HCT116 (cell line): ENCODE data around the gene TBXA2R. TPM values are rescaled to one million over a fixed set of nuclear protein-coding genes. Genes with fewer than 3 reads are reported as not detected.

Experiments used
- ATAC-seq: fragments of 200-7000 bp; cut with Tn5 transposase; 2 replicates; pipeline ENCODE4 v1.9.1; 2020; ENCODE audit warnings: mild to moderate bottlenecking, moderate library complexity
- BruUV-seq: library from RNA; stranded (reverse); fragments of 400-500 nt; replicated peaks from 2 replicates; lab custom pipeline; 2021; lab: Mats Ljungman, UMichigan
- CTCF ChIA-PET: fragments of 300-600 bp; sonication (Branson Sonifier 250); formaldehyde crosslinking; loops from one replicate; lab custom pipeline; 2021; ENCODE audit warnings: antibody characterized with exemption; lab: Charles Lee
- POLR2A ChIA-PET: fragments of 300-600, 350-600 bp; sonication (Branson Sonifier 250); formaldehyde crosslinking; loops from one replicate; lab custom pipeline; 2021; ENCODE audit warnings: antibody characterized with exemption; lab: Charles Lee
- RAD21 ChIA-PET, 2 experiments: fragments of 300-600 bp; sonication (Branson Sonifier 250); formaldehyde crosslinking; loops; one replicate each; lab custom pipeline; 2023; ENCODE audit warnings: low total read pairs in 2 of 2; ENCODE audit not compliant: uncharacterized antibody in 2 of 2, unreplicated experiment in 2 of 2, low non-redundant PET in 1 of 2; lab: Charles Lee
- DNase-seq: peaks from one replicate; pipeline ENCODE4 v3.0.0-alpha.2; 2010; ENCODE audit warnings: low read depth, low spot score
- H2AFZ ChIP-seq: fragments of 200-600 bp; shearing (Covaris generic), sonication (generic); 2 replicates; pipeline ENCODE4 v1.6.1; 2017; ENCODE audit warnings: low read depth, mixed run types, mixed read lengths, antibody characterized with exemption, low read length; ENCODE audit not compliant: poor library complexity, severe bottlenecking
- H3K27ac ChIP-seq: 2 replicates; pipeline ENCODE4 v1.5.1; 2012; ENCODE audit warnings: low read depth, low read length
- H3K27me3 ChIP-seq: fragments of 200-600 bp; sonication (generic); 2 replicates; pipeline ENCODE4 v1.6.1; 2016; ENCODE audit warnings: mixed run types, low read length, mixed read lengths; ENCODE audit not compliant: insufficient read depth
- H3K36me3 ChIP-seq, 2 experiments: fragments of 200-500 bp in 1 of 2; fragments of 200-600 bp in 1 of 2; sonication (Bioruptor generic) in 1 of 2; sonication (generic) in 1 of 2; 2 replicates each; pipeline versions ENCODE4 v1.5.1 to v1.6.1; 2014 to 2016; ENCODE audit warnings: low read length in 2 of 2, inconsistent platforms in 1 of 2, mixed read lengths in 1 of 2, mixed run types in 1 of 2; ENCODE audit not compliant: insufficient read depth in 2 of 2, control insufficient read depth in 1 of 2
- H3K4me1 ChIP-seq, 2 experiments: fragments of 200-600 bp in 1 of 2; sonication (generic) in 1 of 2; 2 replicates each; pipeline versions ENCODE4 v1.5.1 to v1.6.1; 2012 to 2017; ENCODE audit warnings: low read length in 2 of 2, inconsistent platforms in 1 of 2, mild to moderate bottlenecking in 1 of 2, mixed read lengths in 1 of 2, mixed run types in 1 of 2, moderate library complexity in 1 of 2; ENCODE audit not compliant: insufficient read depth in 2 of 2, control insufficient read depth in 1 of 2
- H3K4me2 ChIP-seq: fragments of 200-600 bp; sonication (generic); 2 replicates; pipeline ENCODE4 v1.6.1; 2017; ENCODE audit warnings: mixed run types, low read length, mixed read lengths
- H3K4me3 ChIP-seq, 2 experiments: fragments of 200-600 bp in 1 of 2; sonication (generic) in 1 of 2; replicated peaks in 1 of 2; 2 replicates each; pipeline ENCODE4 v1.5.1; 2011 to 2016; ENCODE audit warnings: low read length in 2 of 2, control low read depth in 1 of 2, low read depth in 1 of 2, mild to moderate bottlenecking in 1 of 2, mixed read lengths in 1 of 2, mixed run types in 1 of 2
- H3K79me2 ChIP-seq: fragments of 200-600 bp; sonication (generic); 2 replicates; pipeline ENCODE4 v1.6.1; 2017; ENCODE audit warnings: mild to moderate bottlenecking, mixed run types, low read length, moderate library complexity, mixed read lengths; ENCODE audit not compliant: insufficient read depth
- H3K9ac ChIP-seq: fragments of 200-600 bp; sonication (generic); 2 replicates; pipeline ENCODE4 v1.6.1; 2016; ENCODE audit warnings: low read length, mixed read lengths
- H3K9me2 ChIP-seq: fragments of 200-600 bp; sonication (generic), shearing (Covaris generic); 2 replicates; pipeline ENCODE4 v1.6.1; 2017; ENCODE audit warnings: mixed run types, mild to moderate bottlenecking, moderate library complexity; ENCODE audit not compliant: insufficient read depth
- H3K9me3 ChIP-seq, 2 experiments: fragments of 200-500 bp in 1 of 2; fragments of 200-600 bp in 1 of 2; sonication (Bioruptor generic) in 1 of 2; sonication (generic) in 1 of 2; 2 replicates each; pipeline ENCODE4 v1.6.1; 2014 to 2017; ENCODE audit warnings: low read length in 2 of 2, mixed read lengths in 2 of 2, inconsistent platforms in 1 of 2, low read depth in 1 of 2, mild to moderate bottlenecking in 1 of 2, mixed run types in 1 of 2, moderate library complexity in 1 of 2; ENCODE audit not compliant: control insufficient read depth in 1 of 2, insufficient read depth in 1 of 2
- H4K20me1 ChIP-seq: fragments of 200-600 bp; sonication (generic), shearing (Covaris generic); 2 replicates; pipeline ENCODE4 v1.6.1; 2017; ENCODE audit warnings: mixed run types, mild to moderate bottlenecking, moderate library complexity; ENCODE audit not compliant: insufficient read depth
- CBX3 ChIP-seq: IDR thresholded peaks from 2 replicates; pipeline ENCODE4 v1.6.1; 2012; ENCODE audit warnings: low read depth
- CEBPB ChIP-seq: IDR thresholded peaks from 2 replicates; pipeline ENCODE4 v1.6.1; 2012; ENCODE audit warnings: low read depth
- EGR1 ChIP-seq: IDR thresholded peaks from 2 replicates; pipeline ENCODE4 v1.6.1; 2012; ENCODE audit warnings: low read depth
- ELF1 ChIP-seq: IDR thresholded peaks from 2 replicates; pipeline ENCODE4 v1.6.1; 2012; ENCODE audit warnings: low read depth, borderline replicate concordance
- EZH2 ChIP-seq: fragments of 200-600 bp; sonication (generic); IDR thresholded peaks from 2 replicates; pipeline ENCODE4 v1.6.1; 2017; ENCODE audit warnings: antibody characterized with exemption, mixed run types
- EZH2phosphoT487 ChIP-seq: fragments of 200-600 bp; IDR thresholded peaks from 2 replicates; pipeline ENCODE4 v1.6.1; 2018; ENCODE audit warnings: antibody characterized with exemption, borderline replicate concordance
- FOSL1 ChIP-seq: IDR thresholded peaks from 2 replicates; pipeline ENCODE4 v1.6.1; 2012; ENCODE audit warnings: low read depth
- RAD21 ChIP-seq: IDR thresholded peaks from 2 replicates; pipeline ENCODE4 v1.6.1; 2012; ENCODE audit warnings: low read depth, mild to moderate bottlenecking
- SIN3A ChIP-seq: IDR thresholded peaks from 2 replicates; pipeline ENCODE4 v1.6.1; 2012; ENCODE audit warnings: low read depth
- SP1 ChIP-seq: IDR thresholded peaks from 2 replicates; pipeline ENCODE4 v1.6.1; 2012; ENCODE audit warnings: low read depth
- TCF7L2 ChIP-seq: IDR thresholded peaks from 2 replicates; pipeline ENCODE4 v1.7.0; 2011; ENCODE audit warnings: borderline replicate concordance, inconsistent platforms; ENCODE audit not compliant: insufficient read depth, insufficient read length; ENCODE audit errors: extremely low read depth
- YY1 ChIP-seq: IDR thresholded peaks from 2 replicates; pipeline ENCODE4 v1.6.1; 2011; ENCODE audit warnings: low read length, low read depth, moderate library complexity, mild to moderate bottlenecking; ENCODE audit not compliant: insufficient replicate concordance; ENCODE audit errors: extremely low read depth
- ZFX ChIP-seq: fragments of 450-650 bp; IDR thresholded peaks from 2 replicates; pipeline ENCODE4 v1.6.1; 2017
- ZNF274 ChIP-seq: fragments of 200-500 bp; sonication (Bioruptor generic); IDR thresholded peaks from 2 replicates; pipeline ENCODE4 v1.6.1; 2014; ENCODE audit warnings: mild to moderate bottlenecking, low read depth, low read length, inconsistent platforms
- intact Hi-C: fragments of 100-400 bp; cut with micrococcal nuclease; formaldehyde crosslinking; loops from 2 replicates; pipeline ENCODE4 v1.10.0; 2022
- total RNA-seq: library from RNA; stranded (reverse); gene quantifications from one replicate; pipeline ENCODE4 v1.2.1, GENCODE V29; 2021; ENCODE audit not compliant: unreplicated experiment
- TF ChIP-seq, protein P1 (sequence below): IDR thresholded peaks from 2 replicates; pipeline ENCODE4 v1.6.1; 2012
- TF ChIP-seq, protein P2 (sequence below): IDR thresholded peaks from 2 replicates; pipeline ENCODE4 v1.6.1; 2012; ENCODE audit warnings: low read depth
- TF ChIP-seq, protein P3 (sequence below): IDR thresholded peaks from 2 replicates; pipeline ENCODE4 v1.6.1; 2011; ENCODE audit warnings: mild to moderate bottlenecking, low read length, moderate library complexity; ENCODE audit not compliant: insufficient replicate concordance; ENCODE audit errors: extremely low read depth
- TF ChIP-seq, protein P4 (sequence below): IDR thresholded peaks from 2 replicates; pipeline ENCODE4 v1.6.1; 2012

Gene TBXA2R
- total RNA-seq, 1 experiment from 2014 or later = 2.3 TPM

DNA sequence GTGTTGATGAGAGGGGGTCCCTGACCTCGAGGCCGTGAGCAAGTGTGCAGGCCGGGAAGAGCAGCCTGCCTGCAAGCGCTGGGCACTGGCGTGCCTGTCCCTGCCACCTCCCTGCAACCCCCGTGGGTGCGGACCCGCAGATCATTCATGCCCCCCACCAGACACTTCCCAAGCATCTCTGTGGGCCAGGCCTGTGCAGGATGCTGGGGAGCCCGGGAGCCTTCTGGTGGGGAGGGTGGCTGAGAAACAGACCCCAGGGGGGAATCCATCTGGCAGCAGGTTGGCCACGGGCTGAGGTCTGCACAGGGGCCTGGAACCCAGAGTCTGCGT is 38.4 kb upstream of the TBXA2R start:
- CTCF ChIA-PET = no interaction called here
- ATAC-seq = no peak

More for the DNA sequence above, 38.4 kb upstream of the TBXA2R start:
- no peak overlapping the region for H3K9ac ChIP-seq
- no TSS peak for BruUV-seq
- H3K27ac ChIP-seq = no peak overlapping the region
- H3K36me3 ChIP-seq = no peaks in the 10 kb centered on the region; a peak in 1 of 4 replicates
- no peak overlapping the region for H3K4me2 ChIP-seq
- no peaks in the 10 kb centered on the region for H3K9me2 ChIP-seq
- ChIA-PET RAD21 (no interaction called here), POLR2A (no interaction called here)
- H3K9me3 ChIP-seq = no peaks in the 10 kb centered on the region
- H4K20me1 ChIP-seq = no peaks in the 10 kb centered on the region
- intact Hi-C loops = no loop called here
- H3K79me2 ChIP-seq = no peaks in the 10 kb centered on the region
- H3K4me3 ChIP-seq = no peak overlapping the region
- H2AFZ ChIP-seq = no peak overlapping the region
- TF ChIP-seq CBX3 = no peak
- no peak for TF ChIP-seq YY1
- TF ChIP-seq, protein P1, sequence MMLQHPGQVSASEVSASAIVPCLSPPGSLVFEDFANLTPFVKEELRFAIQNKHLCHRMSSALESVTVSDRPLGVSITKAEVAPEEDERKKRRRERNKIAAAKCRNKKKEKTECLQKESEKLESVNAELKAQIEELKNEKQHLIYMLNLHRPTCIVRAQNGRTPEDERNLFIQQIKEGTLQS = no peak
- no peak for TF ChIP-seq ELF1
- TF ChIP-seq, protein P2, sequence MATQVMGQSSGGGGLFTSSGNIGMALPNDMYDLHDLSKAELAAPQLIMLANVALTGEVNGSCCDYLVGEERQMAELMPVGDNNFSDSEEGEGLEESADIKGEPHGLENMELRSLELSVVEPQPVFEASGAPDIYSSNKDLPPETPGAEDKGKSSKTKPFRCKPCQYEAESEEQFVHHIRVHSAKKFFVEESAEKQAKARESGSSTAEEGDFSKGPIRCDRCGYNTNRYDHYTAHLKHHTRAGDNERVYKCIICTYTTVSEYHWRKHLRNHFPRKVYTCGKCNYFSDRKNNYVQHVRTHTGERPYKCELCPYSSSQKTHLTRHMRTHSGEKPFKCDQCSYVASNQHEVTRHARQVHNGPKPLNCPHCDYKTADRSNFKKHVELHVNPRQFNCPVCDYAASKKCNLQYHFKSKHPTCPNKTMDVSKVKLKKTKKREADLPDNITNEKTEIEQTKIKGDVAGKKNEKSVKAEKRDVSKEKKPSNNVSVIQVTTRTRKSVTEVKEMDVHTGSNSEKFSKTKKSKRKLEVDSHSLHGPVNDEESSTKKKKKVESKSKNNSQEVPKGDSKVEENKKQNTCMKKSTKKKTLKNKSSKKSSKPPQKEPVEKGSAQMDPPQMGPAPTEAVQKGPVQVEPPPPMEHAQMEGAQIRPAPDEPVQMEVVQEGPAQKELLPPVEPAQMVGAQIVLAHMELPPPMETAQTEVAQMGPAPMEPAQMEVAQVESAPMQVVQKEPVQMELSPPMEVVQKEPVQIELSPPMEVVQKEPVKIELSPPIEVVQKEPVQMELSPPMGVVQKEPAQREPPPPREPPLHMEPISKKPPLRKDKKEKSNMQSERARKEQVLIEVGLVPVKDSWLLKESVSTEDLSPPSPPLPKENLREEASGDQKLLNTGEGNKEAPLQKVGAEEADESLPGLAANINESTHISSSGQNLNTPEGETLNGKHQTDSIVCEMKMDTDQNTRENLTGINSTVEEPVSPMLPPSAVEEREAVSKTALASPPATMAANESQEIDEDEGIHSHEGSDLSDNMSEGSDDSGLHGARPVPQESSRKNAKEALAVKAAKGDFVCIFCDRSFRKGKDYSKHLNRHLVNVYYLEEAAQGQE = no peak
- TF ChIP-seq SIN3A = no peak
- no peak for TF ChIP-seq RAD21
- no peak for TF ChIP-seq CEBPB
- TF ChIP-seq EGR1 = no peak
- no peak for TF ChIP-seq TCF7L2
- TF ChIP-seq, protein P3, sequence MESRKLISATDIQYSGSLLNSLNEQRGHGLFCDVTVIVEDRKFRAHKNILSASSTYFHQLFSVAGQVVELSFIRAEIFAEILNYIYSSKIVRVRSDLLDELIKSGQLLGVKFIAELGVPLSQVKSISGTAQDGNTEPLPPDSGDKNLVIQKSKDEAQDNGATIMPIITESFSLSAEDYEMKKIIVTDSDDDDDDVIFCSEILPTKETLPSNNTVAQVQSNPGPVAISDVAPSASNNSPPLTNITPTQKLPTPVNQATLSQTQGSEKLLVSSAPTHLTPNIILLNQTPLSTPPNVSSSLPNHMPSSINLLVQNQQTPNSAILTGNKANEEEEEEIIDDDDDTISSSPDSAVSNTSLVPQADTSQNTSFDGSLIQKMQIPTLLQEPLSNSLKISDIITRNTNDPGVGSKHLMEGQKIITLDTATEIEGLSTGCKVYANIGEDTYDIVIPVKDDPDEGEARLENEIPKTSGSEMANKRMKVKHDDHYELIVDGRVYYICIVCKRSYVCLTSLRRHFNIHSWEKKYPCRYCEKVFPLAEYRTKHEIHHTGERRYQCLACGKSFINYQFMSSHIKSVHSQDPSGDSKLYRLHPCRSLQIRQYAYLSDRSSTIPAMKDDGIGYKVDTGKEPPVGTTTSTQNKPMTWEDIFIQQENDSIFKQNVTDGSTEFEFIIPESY = no peak
- TF ChIP-seq ZFX = no peak
- TF ChIP-seq EZH2phosphoT487 = no peak
- TF ChIP-seq SP1 = no peak
- TF ChIP-seq EZH2 = no peak
- TF ChIP-seq FOSL1 = no peak
- TF ChIP-seq, protein P4, sequence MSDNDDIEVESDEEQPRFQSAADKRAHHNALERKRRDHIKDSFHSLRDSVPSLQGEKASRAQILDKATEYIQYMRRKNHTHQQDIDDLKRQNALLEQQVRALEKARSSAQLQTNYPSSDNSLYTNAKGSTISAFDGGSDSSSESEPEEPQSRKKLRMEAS = no peak
- no peak for TF ChIP-seq ZNF274
- DNase-seq = no peak
- no peaks in the 10 kb centered on the region for H3K27me3 ChIP-seq
- peaks cover 3 to 10% of the 10 kb centered on the region in 2 experiments; a peak in 3 of 4 replicates for H3K4me1 ChIP-seq
